ENCODE results near the gene ETV3. TPM values are rescaled to one million over a fixed set of nuclear protein-coding genes. Genes with fewer than 3 reads are reported as not detected.

ETV3 gene
- total RNA-seq, 1 donor from 2014 or later = 9.6 TPM

DNA sequence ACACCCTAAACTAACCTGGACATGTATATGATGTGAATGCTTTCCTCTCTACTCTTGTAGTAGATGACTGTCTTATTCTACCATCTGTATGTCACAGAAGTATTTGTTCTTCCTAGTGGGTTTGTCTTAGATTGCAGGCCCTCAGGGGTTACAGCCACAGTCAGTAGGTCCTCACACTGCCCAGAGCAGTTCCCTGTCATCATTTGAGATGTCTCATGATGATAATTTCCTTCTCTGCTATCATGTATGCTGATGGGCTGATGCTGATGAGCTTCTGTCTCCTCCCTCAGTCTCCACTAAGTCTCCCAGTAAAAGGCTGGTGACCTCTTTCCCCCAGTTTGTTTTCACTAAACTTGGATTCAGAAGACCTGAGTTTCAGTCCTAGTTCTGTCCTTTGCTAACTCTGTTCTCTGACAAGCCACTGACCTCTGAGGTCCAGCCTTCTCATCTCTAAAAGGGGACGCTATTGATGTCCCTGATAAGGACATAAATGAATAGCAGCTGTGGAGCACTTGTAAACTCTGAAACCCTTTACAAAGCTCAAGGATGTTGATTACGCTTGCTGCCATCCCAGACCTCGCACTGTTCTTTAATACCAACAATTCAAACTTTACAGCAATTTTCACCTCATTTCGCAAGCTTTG is 3.1 kb upstream of the ETV3 start:
- no peaks in the 10 kb centered on the region for H3K27me3 ChIP-seq
- no peak overlapping the region for H3K4me3 ChIP-seq
- peaks cover 5 to 12% of the 10 kb centered on the region in 2 donors for H3K4me1 ChIP-seq
- H3K9me3 ChIP-seq = no peaks in the 10 kb centered on the region
- H3K36me3 ChIP-seq = no peaks in the 10 kb centered on the region
- intact Hi-C loops (cut with DNase I) = no loop called here
- no peak overlapping the region for H3K27ac ChIP-seq
- no peak for DNase-seq (ENCODE audit: low spot score in 2 of 2)
- TF ChIP-seq, protein P1, sequence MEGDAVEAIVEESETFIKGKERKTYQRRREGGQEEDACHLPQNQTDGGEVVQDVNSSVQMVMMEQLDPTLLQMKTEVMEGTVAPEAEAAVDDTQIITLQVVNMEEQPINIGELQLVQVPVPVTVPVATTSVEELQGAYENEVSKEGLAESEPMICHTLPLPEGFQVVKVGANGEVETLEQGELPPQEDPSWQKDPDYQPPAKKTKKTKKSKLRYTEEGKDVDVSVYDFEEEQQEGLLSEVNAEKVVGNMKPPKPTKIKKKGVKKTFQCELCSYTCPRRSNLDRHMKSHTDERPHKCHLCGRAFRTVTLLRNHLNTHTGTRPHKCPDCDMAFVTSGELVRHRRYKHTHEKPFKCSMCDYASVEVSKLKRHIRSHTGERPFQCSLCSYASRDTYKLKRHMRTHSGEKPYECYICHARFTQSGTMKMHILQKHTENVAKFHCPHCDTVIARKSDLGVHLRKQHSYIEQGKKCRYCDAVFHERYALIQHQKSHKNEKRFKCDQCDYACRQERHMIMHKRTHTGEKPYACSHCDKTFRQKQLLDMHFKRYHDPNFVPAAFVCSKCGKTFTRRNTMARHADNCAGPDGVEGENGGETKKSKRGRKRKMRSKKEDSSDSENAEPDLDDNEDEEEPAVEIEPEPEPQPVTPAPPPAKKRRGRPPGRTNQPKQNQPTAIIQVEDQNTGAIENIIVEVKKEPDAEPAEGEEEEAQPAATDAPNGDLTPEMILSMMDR (IDR thresholded peaks at IDR 0.05) = no peak

DNA sequence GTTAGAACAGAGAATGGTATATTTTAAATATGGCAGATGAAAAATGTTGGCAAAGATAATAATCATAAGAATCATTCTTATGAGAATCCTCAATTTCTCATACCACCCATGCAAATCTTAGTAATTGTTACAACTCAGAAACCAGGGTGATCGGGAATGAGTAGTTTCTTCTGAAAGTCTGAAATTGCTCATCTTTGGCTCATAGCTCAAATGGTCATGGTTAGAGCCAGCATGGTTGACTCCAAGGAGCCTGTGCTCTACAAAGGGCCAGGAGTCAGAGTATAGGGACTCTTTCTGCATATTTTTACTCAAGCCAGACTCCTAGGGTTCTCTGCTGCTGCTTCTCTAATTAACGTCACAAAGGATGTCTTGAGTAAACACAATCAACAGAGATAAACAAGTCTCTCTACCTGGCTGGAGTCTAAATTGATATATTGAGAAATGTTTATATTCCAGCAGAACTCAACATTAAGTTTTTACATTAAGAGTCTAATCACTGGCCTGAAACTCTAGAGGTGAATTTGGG is 1.9 kb upstream of the ETV3 start:
- Histone ChIP-seq H3K36me3 (peaks cover 9% of the 10 kb centered on the region in 2 donors), H3K4me1 (peaks cover 5 to 16% of the 10 kb centered on the region in 2 donors), H3K4me3 (no peak overlapping the region), H3K27me3 (no peaks in the 10 kb centered on the region), H3K9me3 (no peaks in the 10 kb centered on the region), H3K27ac (no peak overlapping the region)
- no peak for DNase-seq (ENCODE audit: low spot score in 2 of 2)
- TF ChIP-seq, protein P1 (IDR thresholded peaks at IDR 0.05) = no peak
- intact Hi-C loops (cut with DNase I) = no loop called here

DNA sequence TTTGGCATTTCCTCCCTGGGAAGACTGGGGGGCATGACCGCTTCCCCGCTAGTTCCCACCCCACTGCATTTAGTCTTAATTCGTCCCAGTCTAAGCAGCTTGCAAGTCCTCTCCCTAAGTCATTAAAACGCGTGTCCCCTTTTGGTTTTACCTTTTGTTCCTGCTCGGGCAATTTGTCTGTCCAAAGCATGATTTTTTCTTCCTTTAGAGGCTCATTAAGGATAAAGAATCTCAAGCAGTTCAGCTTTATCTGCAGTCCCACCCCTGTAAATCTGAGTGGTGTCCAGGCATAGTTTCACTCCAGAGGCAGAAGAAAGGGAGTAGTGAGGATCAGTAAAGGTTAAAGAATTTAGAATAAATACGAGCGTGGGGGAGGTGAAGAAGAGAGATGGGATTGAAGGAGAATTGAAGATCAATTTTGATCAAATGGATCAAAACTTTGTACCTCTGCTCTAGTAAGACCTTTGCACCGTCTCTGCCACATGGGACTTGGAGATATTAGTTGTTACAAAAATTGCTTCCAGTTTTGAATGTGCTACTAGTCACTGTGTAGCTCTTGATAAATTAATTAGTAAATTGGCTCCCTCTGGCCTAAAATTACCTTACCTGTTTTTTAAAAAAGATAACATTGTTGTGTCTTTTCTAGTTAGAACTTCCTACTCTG is 989 bp upstream of the ETV3 start:
- Histone ChIP-seq H3K4me1 (peaks cover 5 to 16% of the 10 kb centered on the region in 2 donors), H3K27me3 (no peaks in the 10 kb centered on the region), H3K9me3 (no peaks in the 10 kb centered on the region), H3K4me3 (peak overlapping the region; percentile 80 to 98), H3K27ac (peak overlapping the region; percentile 96 to 97), H3K36me3 (peaks cover 18% of the 10 kb centered on the region in 2 donors)
- TF ChIP-seq, protein P1 (IDR thresholded peaks at IDR 0.05) = no peak
- DNase-seq (ENCODE audit: low spot score in 2 of 2) = no peak
- intact Hi-C loops (cut with DNase I) = loop anchor here (2.0 to 10.0 kb wide), 2 partner anchors 94 to 374 kb away; partner anchors contain the start of genes ARHGEF11 and PRCC

DNA sequence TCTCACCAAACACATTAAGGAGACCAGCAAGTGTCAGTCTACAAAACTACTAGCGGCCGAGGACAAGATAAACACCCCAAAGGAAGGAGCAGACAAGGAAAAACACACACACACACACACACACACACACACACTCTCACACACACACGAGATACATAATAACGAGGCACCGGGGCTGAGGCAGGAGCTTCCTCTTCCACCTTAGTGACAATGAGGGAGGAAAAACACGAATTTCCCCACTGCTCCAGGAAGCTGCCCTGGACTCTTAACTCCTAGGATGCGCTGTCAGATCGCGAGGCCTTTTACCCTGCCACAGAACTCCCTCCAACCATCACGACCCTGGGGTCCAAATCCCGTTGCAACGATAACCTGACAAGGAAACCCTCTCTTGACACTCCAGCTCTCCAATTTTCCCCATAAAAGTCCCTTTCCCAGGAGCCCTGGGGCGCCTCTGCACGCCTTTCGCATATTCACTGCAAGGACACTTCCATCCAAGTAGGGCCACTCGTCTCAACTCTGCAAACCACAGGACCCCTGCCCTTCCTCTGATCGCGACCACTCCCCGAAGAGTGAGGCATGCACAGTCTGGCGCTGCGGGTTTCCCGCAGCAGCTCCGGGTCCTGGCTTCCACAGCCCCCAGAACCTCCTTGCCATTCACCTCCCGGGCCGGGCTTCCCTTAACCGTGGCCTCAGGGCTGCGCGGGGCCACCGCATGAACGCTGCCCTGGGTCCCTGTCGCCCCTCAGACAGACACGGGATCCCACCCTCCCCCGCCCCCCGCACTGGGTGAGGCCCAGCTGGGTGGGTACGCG is 581 bp downstream of the ETV3 start:
- intact Hi-C loops (cut with DNase I) = loop anchor here (2.0 to 10.0 kb wide), 2 partner anchors 93 to 373 kb away; partner anchors contain the start of genes ARHGEF11 and PRCC
- Histone ChIP-seq H3K36me3 (peaks cover 33 to 34% of the 10 kb centered on the region in 2 donors), H3K9me3 (no peaks in the 10 kb centered on the region), H3K27me3 (no peaks in the 10 kb centered on the region), H3K4me3 (peak overlapping the region; percentile 80 to 98), H3K4me1 (peaks cover 5 to 16% of the 10 kb centered on the region in 2 donors), H3K27ac (peak overlapping the region; percentile 96 to 97)
- TF ChIP-seq, protein P1 (IDR thresholded peaks at IDR 0.05) = no peak
- DNase-seq (ENCODE audit: low spot score in 2 of 2) = no peak

DNA sequence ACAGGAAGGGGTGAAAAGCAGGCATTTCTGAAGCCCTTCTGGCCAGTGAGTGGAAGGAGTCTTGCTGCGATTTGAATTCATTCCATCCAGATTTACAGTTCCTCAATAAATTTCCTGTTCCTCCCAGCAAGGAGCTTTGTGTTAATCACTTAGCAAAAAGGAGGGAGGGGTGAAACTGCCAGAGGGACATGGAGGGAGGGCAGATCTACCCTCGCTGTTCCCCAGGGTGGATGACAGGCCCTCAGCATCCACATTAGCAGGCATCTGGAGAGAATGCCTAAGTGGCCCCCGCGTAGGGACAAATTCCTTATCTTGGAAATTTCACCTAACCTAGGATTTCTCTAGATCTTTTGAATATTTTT is 1.2 kb downstream of the ETV3 start:
- intact Hi-C loops (cut with DNase I) = loop anchor here (10.0 kb wide), 1 partner anchor 372 kb away; the partner anchor contains the start of gene PRCC
- Histone ChIP-seq H3K4me1 (peaks cover 5 to 16% of the 10 kb centered on the region in 2 donors), H3K27ac (no peak overlapping the region), H3K27me3 (no peaks in the 10 kb centered on the region), H3K4me3 (peak overlapping the region; percentile 80 to 98), H3K36me3 (peaks cover 39 to 40% of the 10 kb centered on the region in 2 donors), H3K9me3 (no peaks in the 10 kb centered on the region)
- TF ChIP-seq, protein P1 (IDR thresholded peaks at IDR 0.05) = no peak
- DNase-seq (ENCODE audit: low spot score in 2 of 2) = no peak

Measured in ascending aorta (tissue), 2 donors.